Fibroblast of lung (primary cell): Measurements from ENCODE around the gene ERBB4.

ENCODE experiments used
- EZH2 ChIP-seq: IDR thresholded peaks from 2 replicates; pipeline ENCODE4 v1.5.1; 2012; ENCODE audit warnings: low read length, control low read depth, mild to moderate bottlenecking; ENCODE audit errors: missing control alignments
- TF ChIP-seq, protein P1 (sequence below), 2 donors: IDR thresholded peaks in 1 of 2; conservative IDR thresholded peaks in 1 of 2; 1 replicate in 1 of 2; 2 replicates in 1 of 2; pipeline ENCODE4 v1.5.1; 2011 to 2012; ENCODE audit warnings: low read length in 2 of 2, control low read depth in 1 of 2, inconsistent platforms in 1 of 2, low read depth in 1 of 2, mild to moderate bottlenecking in 1 of 2

DNA sequence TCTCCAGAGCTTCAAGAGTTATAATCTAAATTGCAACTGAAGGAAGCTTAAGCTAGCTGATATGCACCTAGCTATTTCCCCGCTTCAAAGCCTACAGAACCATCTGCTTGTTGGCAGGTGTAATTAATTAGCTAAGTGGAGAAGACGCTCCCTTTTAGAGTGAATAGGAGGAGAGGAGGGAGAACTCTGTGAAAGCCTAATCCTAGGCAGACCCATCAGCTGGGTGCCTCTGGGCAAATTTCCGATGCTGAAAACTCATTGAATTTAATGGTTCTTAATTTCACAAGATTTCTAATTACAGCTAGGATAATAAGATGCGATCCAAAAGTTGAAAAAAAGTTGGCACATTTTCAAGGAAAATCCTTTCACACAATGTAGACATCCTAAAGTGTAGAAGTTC lies 735.9 kb downstream of the ERBB4 start:
- TF ChIP-seq, protein P1, sequence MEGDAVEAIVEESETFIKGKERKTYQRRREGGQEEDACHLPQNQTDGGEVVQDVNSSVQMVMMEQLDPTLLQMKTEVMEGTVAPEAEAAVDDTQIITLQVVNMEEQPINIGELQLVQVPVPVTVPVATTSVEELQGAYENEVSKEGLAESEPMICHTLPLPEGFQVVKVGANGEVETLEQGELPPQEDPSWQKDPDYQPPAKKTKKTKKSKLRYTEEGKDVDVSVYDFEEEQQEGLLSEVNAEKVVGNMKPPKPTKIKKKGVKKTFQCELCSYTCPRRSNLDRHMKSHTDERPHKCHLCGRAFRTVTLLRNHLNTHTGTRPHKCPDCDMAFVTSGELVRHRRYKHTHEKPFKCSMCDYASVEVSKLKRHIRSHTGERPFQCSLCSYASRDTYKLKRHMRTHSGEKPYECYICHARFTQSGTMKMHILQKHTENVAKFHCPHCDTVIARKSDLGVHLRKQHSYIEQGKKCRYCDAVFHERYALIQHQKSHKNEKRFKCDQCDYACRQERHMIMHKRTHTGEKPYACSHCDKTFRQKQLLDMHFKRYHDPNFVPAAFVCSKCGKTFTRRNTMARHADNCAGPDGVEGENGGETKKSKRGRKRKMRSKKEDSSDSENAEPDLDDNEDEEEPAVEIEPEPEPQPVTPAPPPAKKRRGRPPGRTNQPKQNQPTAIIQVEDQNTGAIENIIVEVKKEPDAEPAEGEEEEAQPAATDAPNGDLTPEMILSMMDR (conservative IDR thresholded peaks at IDR 0.05 in 1 of 2, IDR thresholded peaks at IDR 0.05 in 1 of 2; ENCODE audit: low read depth in 1 of 2, low read length in 2 of 2), result no peak
- no peak for TF ChIP-seq EZH2
